ENCODE results near the gene CMYA5. TPM values are rescaled to one million over a fixed set of nuclear protein-coding genes. Genes with fewer than 3 reads are reported as not detected.

The CMYA5 gene
- total RNA-seq, 1 experiment from 2014 or later = 0.22 TPM

DNA sequence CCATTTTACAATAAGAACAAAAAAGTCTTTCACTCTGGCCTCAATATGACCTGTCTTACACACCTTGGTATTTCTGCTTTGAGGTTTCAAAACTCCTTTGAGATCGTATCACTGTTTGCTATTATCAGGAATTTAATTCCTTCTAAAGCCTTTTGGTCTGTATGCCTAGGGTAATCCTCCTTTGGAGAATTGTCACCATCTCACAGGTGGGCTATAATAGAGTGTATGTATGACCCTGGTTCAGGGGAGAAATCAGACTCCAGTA is 13.7 kb downstream of the CMYA5 start:
- intact Hi-C loops (cut with micrococcal nuclease) = loop anchor here (1.0 kb wide), 2 partner anchors 155 to 380 kb away; no protein-coding TSS in a partner anchor
- Histone ChIP-seq H3K4me3 (replicated peaks in 1 of 2; ENCODE audit: low read depth in 1 of 2, low read length in 2 of 2) (no peak overlapping the region), H3K9me3 (ENCODE audit: control insufficient read depth in 1 of 2, insufficient read depth in 1 of 2, low read depth in 1 of 2, low read length in 2 of 2) (peaks cover 0 to 4% of the 10 kb centered on the region in 2 experiments; a peak in 1 of 4 replicates), H3K9me2 (ENCODE audit: insufficient read depth) (no peaks in the 10 kb centered on the region), H4K20me1 (ENCODE audit: insufficient read depth) (no peaks in the 10 kb centered on the region), H3K27me3 (ENCODE audit: insufficient read depth, low read length) (no peaks in the 10 kb centered on the region), H3K79me2 (ENCODE audit: insufficient read depth, low read length) (no peaks in the 10 kb centered on the region), H3K4me2 (ENCODE audit: low read length) (no peak overlapping the region), H3K36me3 (ENCODE audit: control insufficient read depth in 1 of 2, insufficient read depth in 2 of 2, low read length in 2 of 2) (no peaks in the 10 kb centered on the region), H3K4me1 (ENCODE audit: control insufficient read depth in 1 of 2, insufficient read depth in 2 of 2, low read length in 2 of 2) (peaks cover 0 to 11% of the 10 kb centered on the region in 2 experiments; a peak in 2 of 4 replicates), H2AFZ (ENCODE audit: low read depth, low read length, poor library complexity, severe bottlenecking) (no peak overlapping the region), H3K9ac (ENCODE audit: low read length) (no peak overlapping the region), H3K27ac (ENCODE audit: low read depth, low read length) (no peak overlapping the region)
- TF ChIP-seq CTCF (IDR thresholded peaks at IDR 0.05 in 2 of 3, conservative IDR thresholded peaks at IDR 0.05 in 1 of 3; ENCODE audit: borderline replicate concordance in 1 of 3, insufficient read depth in 1 of 3, low read depth in 2 of 3, low read length in 2 of 3) = no peak
- ChIA-PET RAD21 (ENCODE audit: low non-redundant PET in 1 of 2, low total read pairs in 2 of 2, uncharacterized antibody in 2 of 2, unreplicated experiment in 2 of 2) (no interaction called here), POLR2A (no interaction called here), CTCF (interaction anchor here (0.7 to 1.3 kb wide), 3 partner anchors 10 to 157 kb away, joined by 3 read pairs; no protein-coding TSS in a partner anchor)
- ATAC-seq (no peak), DNase-seq (ENCODE audit: low read depth, low spot score) (no peak)
- no TSS peak for BruUV-seq (replicated peaks)

- CTCF ChIA-PET = no interaction called here
These were observed 14.9 kb downstream of the CMYA5 start for GRCh38 chr5:79704553-79704952.

More at GRCh38 chr5:79704553-79704952, 14.9 kb downstream of the CMYA5 start:
- Histone ChIP-seq H3K27ac (ENCODE audit: low read depth, low read length) (no peak overlapping the region), H3K4me1 (ENCODE audit: control insufficient read depth in 1 of 2, insufficient read depth in 2 of 2, low read length in 2 of 2) (peaks cover 0 to 8% of the 10 kb centered on the region in 2 experiments; a peak in 2 of 4 replicates), H2AFZ (ENCODE audit: low read depth, low read length, poor library complexity, severe bottlenecking) (no peak overlapping the region), H3K4me2 (ENCODE audit: low read length) (no peak overlapping the region), H3K9me3 (ENCODE audit: control insufficient read depth in 1 of 2, insufficient read depth in 1 of 2, low read depth in 1 of 2, low read length in 2 of 2) (peaks cover 0 to 4% of the 10 kb centered on the region in 2 experiments; a peak in 1 of 4 replicates), H3K4me3 (replicated peaks in 1 of 2; ENCODE audit: low read depth in 1 of 2, low read length in 2 of 2) (no peak overlapping the region), H3K9me2 (ENCODE audit: insufficient read depth) (no peaks in the 10 kb centered on the region), H4K20me1 (ENCODE audit: insufficient read depth) (no peaks in the 10 kb centered on the region), H3K27me3 (ENCODE audit: insufficient read depth, low read length) (no peaks in the 10 kb centered on the region), H3K79me2 (ENCODE audit: insufficient read depth, low read length) (no peaks in the 10 kb centered on the region), H3K36me3 (ENCODE audit: control insufficient read depth in 1 of 2, insufficient read depth in 2 of 2, low read length in 2 of 2) (no peaks in the 10 kb centered on the region), H3K9ac (ENCODE audit: low read length) (no peak overlapping the region)
- TF ChIP-seq EZH2 (IDR thresholded peaks at IDR 0.05) (no peak), EGR1 (IDR thresholded peaks at IDR 0.05; ENCODE audit: low read depth) (no peak), ATF3 (IDR thresholded peaks at IDR 0.05) (no peak)
- TF ChIP-seq, protein P1, sequence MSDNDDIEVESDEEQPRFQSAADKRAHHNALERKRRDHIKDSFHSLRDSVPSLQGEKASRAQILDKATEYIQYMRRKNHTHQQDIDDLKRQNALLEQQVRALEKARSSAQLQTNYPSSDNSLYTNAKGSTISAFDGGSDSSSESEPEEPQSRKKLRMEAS (IDR thresholded peaks at IDR 0.05) = no peak
- ChIA-PET RAD21 (ENCODE audit: low non-redundant PET in 1 of 2, low total read pairs in 2 of 2, uncharacterized antibody in 2 of 2, unreplicated experiment in 2 of 2) (no interaction called here), POLR2A (no interaction called here)
- DNase-seq (ENCODE audit: low read depth, low spot score) (no peak), ATAC-seq (no peak)
- intact Hi-C loops (cut with micrococcal nuclease) = no loop called here
- no TSS peak for BruUV-seq (replicated peaks)

Data from HCT116 (cell line).